Cardiac fibroblast (primary cell): ENCODE measurements around the gene CUTC.

Source experiments
- DNase-seq, 2 donors: peaks; one replicate each; pipeline versions ENCODE4 v3.0.0 to v3.0.0-alpha.2; 2010; ENCODE audit warnings: low read depth in 2 of 2
- H3K4me3 ChIP-seq, 2 donors: replicated peaks in 1 of 2; 1 replicate in 1 of 2; 2 replicates in 1 of 2; pipeline ENCODE4 v1.5.1; 2011; ENCODE audit warnings: low read depth in 2 of 2, low read length in 2 of 2, mild to moderate bottlenecking in 2 of 2, moderate library complexity in 1 of 2
- CTCF ChIP-seq: IDR thresholded peaks from one replicate; pipeline ENCODE4 v1.5.1; 2011; ENCODE audit warnings: low read depth, mild to moderate bottlenecking, low read length, inconsistent platforms

Gene CUTC

GRCh38 chr10:99698504-99699080, 33.4 kb upstream of the CUTC start:
- DNase-seq: peak in 1 of 2 donors; percentile 8
- no peak overlapping the region for H3K4me3 ChIP-seq
- TF ChIP-seq CTCF: no peak

GRCh38 chr10:99700649-99701048, 31.4 kb upstream of the CUTC start:
- TF ChIP-seq CTCF: no peak
- no peak for DNase-seq
- H3K4me3 ChIP-seq: no peak overlapping the region

GRCh38 chr10:99708428-99709012, 23.5 kb upstream of the CUTC start:
- TF ChIP-seq CTCF: no peak
- H3K4me3 ChIP-seq: no peak overlapping the region
- DNase-seq: no peak

GRCh38 chr10:99709480-99710229, 22.4 kb upstream of the CUTC start:
- no peak for TF ChIP-seq CTCF
- no peak overlapping the region for H3K4me3 ChIP-seq
- peak in 1 of 2 donors; percentile 32 for DNase-seq

GRCh38 chr10:99711129-99711719, 20.8 kb upstream of the CUTC start:
- no peak overlapping the region for H3K4me3 ChIP-seq
- peak; percentile 76 to 80 for DNase-seq
- TF ChIP-seq CTCF: peak; percentile 39

- no peak for DNase-seq
- H3K4me3 ChIP-seq: no peak overlapping the region
- TF ChIP-seq CTCF: no peak
Observed at GRCh38 chr10:99714446-99714845, 17.6 kb upstream of the CUTC start.
